ENCODE results near the gene TOX3.

TOX3 gene

GRCh38 chr16:52555572-52555971 lies 8.6 kb upstream of the TOX3 start:
- TF ChIP-seq CTCF (IDR thresholded peaks at IDR 0.05; ENCODE audit: control insufficient read depth, insufficient read depth, low read depth, low read length, missing control alignments): no peak
- no peak for DNase-seq (ENCODE audit: low read depth)
- H3K4me3 ChIP-seq (ENCODE audit: control insufficient read depth, low read depth, low read length): no peak overlapping the region

DNA sequence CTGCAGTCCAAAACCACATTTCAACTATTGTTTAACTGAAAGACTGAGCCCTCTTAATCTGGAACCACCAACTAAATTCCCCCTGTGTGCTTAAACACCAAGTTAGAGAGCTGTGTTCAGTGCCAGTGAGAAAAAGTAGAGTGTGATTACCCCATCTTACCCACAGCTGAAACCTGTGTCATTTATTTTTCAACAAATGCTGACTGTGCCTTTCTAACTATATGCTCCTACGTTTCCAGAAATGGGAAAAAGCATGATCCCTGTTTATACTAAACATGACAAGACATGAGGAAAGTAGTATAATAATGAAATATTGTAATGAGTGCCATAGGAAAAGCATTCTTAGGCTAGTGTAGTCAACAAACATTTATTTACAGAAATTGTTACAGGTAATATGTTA lies 7.4 kb upstream of the TOX3 start:
- TF ChIP-seq CTCF (IDR thresholded peaks at IDR 0.05; ENCODE audit: control insufficient read depth, insufficient read depth, low read depth, low read length, missing control alignments): no peak
- no peak overlapping the region for H3K4me3 ChIP-seq (ENCODE audit: control insufficient read depth, low read depth, low read length)
- no peak for DNase-seq (ENCODE audit: low read depth)

DNA sequence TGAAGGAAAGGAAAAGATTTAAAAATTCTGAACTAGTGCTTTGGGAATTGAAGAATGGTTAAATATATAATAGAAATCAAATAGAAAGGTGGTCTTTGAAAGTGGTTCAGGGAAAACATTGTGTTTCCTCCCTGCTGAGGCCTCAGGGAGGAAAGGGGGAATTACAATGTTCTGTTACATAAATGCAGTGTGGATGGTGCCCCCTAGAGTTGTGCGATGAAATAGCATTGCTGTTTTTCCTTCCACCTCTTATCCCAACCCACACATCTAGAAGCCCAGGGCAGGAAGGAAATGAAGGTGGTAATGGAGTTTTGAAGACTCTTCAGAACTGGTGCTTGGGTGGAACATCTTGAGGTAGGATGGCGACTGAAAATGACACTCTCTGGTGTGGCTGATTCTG lies 6.4 kb upstream of the TOX3 start:
- no peak for DNase-seq (ENCODE audit: low read depth)
- TF ChIP-seq CTCF (IDR thresholded peaks at IDR 0.05; ENCODE audit: control insufficient read depth, insufficient read depth, low read depth, low read length, missing control alignments): no peak
- no peak overlapping the region for H3K4me3 ChIP-seq (ENCODE audit: control insufficient read depth, low read depth, low read length)

DNA sequence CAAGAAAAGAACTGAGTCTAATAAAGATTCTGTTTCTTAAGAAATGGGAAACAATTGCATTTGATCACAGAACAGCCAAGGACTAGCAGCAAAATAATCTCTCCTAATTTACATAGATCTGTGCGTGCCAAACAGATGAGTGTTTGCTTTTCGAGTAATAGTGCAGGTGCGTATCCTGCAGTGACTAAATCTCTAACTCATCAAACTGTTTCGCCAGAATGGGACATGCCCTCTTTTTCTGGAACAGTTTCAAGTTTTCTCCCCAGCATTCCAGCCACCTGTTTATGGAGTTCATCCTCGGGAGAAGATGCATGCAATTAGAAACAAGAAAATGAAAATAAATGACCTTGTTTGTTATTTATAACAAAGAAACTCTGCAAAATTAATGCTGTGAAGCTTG lies 5.7 kb upstream of the TOX3 start:
- no peak for TF ChIP-seq CTCF (IDR thresholded peaks at IDR 0.05; ENCODE audit: control insufficient read depth, insufficient read depth, low read depth, low read length, missing control alignments)
- no peak for DNase-seq (ENCODE audit: low read depth)
- H3K4me3 ChIP-seq (ENCODE audit: control insufficient read depth, low read depth, low read length): no peak overlapping the region

DNA sequence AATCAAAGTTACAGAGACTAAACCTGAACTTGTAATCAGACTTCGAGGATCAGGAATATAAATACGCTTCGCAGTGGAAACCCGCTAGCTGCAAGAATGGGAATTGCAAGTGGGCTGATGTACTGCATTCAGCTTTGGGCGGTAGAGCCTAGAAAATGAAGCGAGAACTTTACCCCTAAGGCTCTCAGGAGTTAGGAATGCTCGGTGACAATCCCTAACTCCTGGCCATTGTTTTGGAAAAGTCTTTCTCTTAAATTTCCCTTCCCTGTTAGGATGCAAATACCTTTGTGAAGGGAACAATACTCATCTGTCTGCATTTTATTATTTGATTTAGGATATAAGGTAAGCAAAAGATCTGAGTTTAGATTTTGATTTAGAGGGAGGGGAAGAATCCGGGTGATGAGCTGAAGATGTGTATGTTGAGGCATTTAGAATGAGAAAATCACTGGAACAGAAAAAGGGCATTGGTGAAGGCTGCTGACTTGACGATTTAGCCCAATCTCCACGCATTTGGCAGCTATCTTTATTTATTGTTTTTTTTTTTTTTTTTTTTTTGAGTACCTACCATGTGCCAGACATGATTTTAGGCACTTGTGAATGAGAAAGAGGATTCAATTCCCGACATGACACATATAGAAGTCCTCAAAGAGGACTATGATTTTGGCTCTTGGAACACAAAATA lies 2.2 kb upstream of the TOX3 start:
- DNase-seq (ENCODE audit: low read depth): no peak
- no peak for TF ChIP-seq CTCF (IDR thresholded peaks at IDR 0.05; ENCODE audit: control insufficient read depth, insufficient read depth, low read depth, low read length, missing control alignments)
- no peak overlapping the region for H3K4me3 ChIP-seq (ENCODE audit: control insufficient read depth, low read depth, low read length)

DNA sequence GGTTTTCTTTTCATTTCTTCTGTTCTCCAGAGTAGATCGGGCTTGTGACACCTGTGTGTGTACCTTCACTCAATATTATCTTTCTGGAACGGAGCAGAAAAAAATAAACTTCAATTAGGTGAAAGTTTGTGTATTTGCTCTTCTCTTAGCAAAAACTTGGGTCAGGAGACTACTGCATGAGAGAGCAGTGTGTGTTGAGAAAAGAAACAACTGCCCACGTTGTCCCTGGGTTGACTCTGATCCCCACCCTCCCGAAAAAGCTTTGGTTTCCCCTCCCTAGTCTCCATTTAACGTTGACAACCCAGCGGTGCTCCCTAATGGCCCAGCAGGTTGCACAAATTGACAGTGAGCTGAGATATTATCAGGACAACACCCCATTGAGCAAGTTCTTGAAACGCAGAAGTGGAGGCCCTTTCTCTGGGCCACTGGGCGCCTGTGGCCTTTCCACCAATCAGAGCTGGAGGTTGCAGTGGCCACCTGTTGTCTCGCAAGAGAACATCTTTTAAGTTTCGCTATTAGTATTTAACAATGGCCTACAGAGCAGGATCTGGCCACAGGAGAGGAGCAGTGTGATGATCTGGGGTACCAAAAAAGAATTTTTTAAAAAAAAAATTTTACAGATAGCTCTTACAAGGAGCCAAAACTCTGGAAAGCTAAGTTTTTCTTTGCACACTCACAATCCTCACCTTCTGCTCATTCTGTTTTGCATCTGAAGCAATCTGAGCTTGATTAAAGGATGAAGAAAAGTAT lies 1.5 kb upstream of the TOX3 start:
- TF ChIP-seq CTCF (IDR thresholded peaks at IDR 0.05; ENCODE audit: control insufficient read depth, insufficient read depth, low read depth, low read length, missing control alignments): no peak
- no peak overlapping the region for H3K4me3 ChIP-seq (ENCODE audit: control insufficient read depth, low read depth, low read length)
- no peak for DNase-seq (ENCODE audit: low read depth)

Measured in AG09309 (cell line).